ENCODE results near the gene PDE7B. TPM values are rescaled to one million over a fixed set of nuclear protein-coding genes. Genes with fewer than 3 reads are reported as not detected.
A peak's percentile ranks its signal among the peaks of the same experiment; 100 is the strongest.

PDE7B gene
- total and polyA plus RNA-seq, 2 of the 8 experiments (the other 6 are each of a cell fraction or from before 2014, with no cell fraction given), result not detected

GRCh38 chr6:135815216-135815615, 36.3 kb upstream of the PDE7B start:
- Histone ChIP-seq H3K23me2 (ENCODE audit: low read depth, low read length) (no peaks in the 10 kb centered on the region), H2BK15ac (ENCODE audit: low read length) (no peak overlapping the region), H3K27me3 (replicated peaks in 1 of 4; ENCODE audit: control insufficient read depth in 3 of 4, extremely low read depth in 1 of 4, insufficient read depth in 3 of 4, low read length in 3 of 4) (no peaks in the 10 kb centered on the region), H2AFZ (ENCODE audit: low read length) (no peak overlapping the region), H2AK5ac (ENCODE audit: low read depth, low read length) (no peak overlapping the region), H3K4me2 (ENCODE audit: insufficient read depth in 1 of 2, low read depth in 2 of 2, low read length in 2 of 2) (peak overlapping the region in 1 of 2 experiments; percentile 41; a peak in 1 of 4 replicates), H4K5ac (ENCODE audit: insufficient read length, low read depth, low read length) (no peak overlapping the region), H2BK5ac (ENCODE audit: low read depth, low read length) (no peak overlapping the region), H3K79me1 (ENCODE audit: low read depth, low read length) (no peaks in the 10 kb centered on the region), H3K14ac (ENCODE audit: insufficient read length) (no peak overlapping the region), H4K8ac (ENCODE audit: extremely low read depth, insufficient read depth, low read length) (no peak overlapping the region), H2BK120ac (replicated peaks; ENCODE audit: low read depth, low read length) (no peak overlapping the region), H3K4ac (replicated peaks; ENCODE audit: insufficient read length, low read depth, low read length) (no peak overlapping the region), H3K23ac (ENCODE audit: insufficient read length) (no peak overlapping the region), H3K36me3 (ENCODE audit: control insufficient read depth in 2 of 4, insufficient read depth in 4 of 4, low read length in 3 of 4) (no peaks in the 10 kb centered on the region), H3K56ac (replicated peaks; ENCODE audit: insufficient read length, low read depth, low read length) (no peak overlapping the region), H3K27ac (ENCODE audit: low read depth, low read length) (no peak overlapping the region), H2BK20ac (ENCODE audit: low read length) (no peak overlapping the region), H4K91ac (replicated peaks; ENCODE audit: insufficient read length, low read length) (no peak overlapping the region), H3K9me3 (ENCODE audit: insufficient read depth in 2 of 2, low read depth in 1 of 2, low read length in 1 of 2) (no peaks in the 10 kb centered on the region), H3K4me3 (ENCODE audit: extremely low read depth in 1 of 4, insufficient read depth in 2 of 4, low read depth in 3 of 4, low read length in 4 of 4) (no peak overlapping the region), H4K20me1 (replicated peaks in 1 of 2; ENCODE audit: control insufficient read depth in 1 of 2, insufficient read depth in 2 of 2, low read length in 2 of 2) (no peaks in the 10 kb centered on the region), H2BK12ac (ENCODE audit: low read depth, low read length) (no peak overlapping the region), H3K9ac (replicated peaks in 1 of 4; ENCODE audit: extremely low read depth in 1 of 4, low read depth in 3 of 4, low read length in 3 of 4) (no peak overlapping the region), H3K18ac (ENCODE audit: extremely low read depth, low read length) (no peak overlapping the region), H3K79me2 (ENCODE audit: control insufficient read depth in 1 of 2, insufficient read depth in 2 of 2, low read length in 2 of 2) (no peaks in the 10 kb centered on the region), H3K4me1 (replicated peaks in 1 of 4; ENCODE audit: control insufficient read depth in 3 of 4, insufficient read depth in 4 of 4, low read length in 3 of 4) (peaks cover 0 to 12% (median 3%) of the 10 kb centered on the region in 4 experiments; a peak in 4 of 7 replicates)
- WGBS, 2 experiments (ENCODE audit: extremely low coverage in 1 of 2, insufficient coverage in 1 of 2, insufficient read length in 1 of 2, insufficient replicate concordance in 2 of 2, low coverage in 1 of 2, low lambda C conversion rate in 2 of 2, missing lambda C conversion rate in 1 of 2), result 44% methylated on average over 4 of the region's 4 CpGs; no CpG with 5 or more reads in 1 of the 2 experiments
- FAIRE-seq (peak; percentile 24), DNase-seq (ENCODE audit: low read depth in 1 of 2, low spot score in 2 of 2) (no peak)
- CTCF ChIA-PET (ENCODE audit: partially characterized antibody), result interaction anchor here (0.7 kb wide), 1 partner anchor 123 kb away, joined by 3 read pairs; no protein-coding TSS in a partner anchor
- TF ChIP-seq MAFK (IDR thresholded peaks at IDR 0.05; ENCODE audit: low read depth, low read length), result no peak
- TF ChIP-seq, protein P1, sequence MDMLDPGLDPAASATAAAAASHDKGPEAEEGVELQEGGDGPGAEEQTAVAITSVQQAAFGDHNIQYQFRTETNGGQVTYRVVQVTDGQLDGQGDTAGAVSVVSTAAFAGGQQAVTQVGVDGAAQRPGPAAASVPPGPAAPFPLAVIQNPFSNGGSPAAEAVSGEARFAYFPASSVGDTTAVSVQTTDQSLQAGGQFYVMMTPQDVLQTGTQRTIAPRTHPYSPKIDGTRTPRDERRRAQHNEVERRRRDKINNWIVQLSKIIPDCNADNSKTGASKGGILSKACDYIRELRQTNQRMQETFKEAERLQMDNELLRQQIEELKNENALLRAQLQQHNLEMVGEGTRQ (IDR thresholded peaks at IDR 0.05; ENCODE audit: low read length), result peak; percentile 44; the same call in 1 of the 2 replicates
- POLR2A ChIA-PET (ENCODE audit: partially characterized antibody), result no interaction called here

All from H1 (cell line).